ENCODE measurements around the gene CAMK4.
A peak's percentile ranks its signal among the peaks of the same experiment; 100 is the strongest.
"Not testable (repeated sequence)": the region's sequence is repeated elsewhere in the genome, so short reads cannot be mapped to it uniquely, and the experiment has no call there.

CAMK4 gene

GRCh38 chr5:111310711-111311620 lies 86.8 kb downstream of the CAMK4 start:
- DNase-seq (ENCODE audit: low spot score) = no peak

GRCh38 chr5:111311666-111312065 lies 87.5 kb downstream of the CAMK4 start:
- DNase-seq (ENCODE audit: low spot score) = no peak

GRCh38 chr5:111313017-111313724 lies 89.0 kb downstream of the CAMK4 start:
- DNase-seq (ENCODE audit: low spot score) = no peak

- DNase-seq (ENCODE audit: low spot score) = no peak
Measured at GRCh38 chr5:111320953-111321352, 96.8 kb downstream of the CAMK4 start.

GRCh38 chr5:111321376-111321775 lies 97.2 kb downstream of the CAMK4 start:
- DNase-seq (ENCODE audit: low spot score) = no peak

- DNase-seq (ENCODE audit: low spot score) = no peak
Measured at GRCh38 chr5:111326551-111326950, 102.4 kb downstream of the CAMK4 start.

GRCh38 chr5:111337133-111337532 lies 112.9 kb downstream of the CAMK4 start:
- DNase-seq (ENCODE audit: low spot score) = no peak

- no peak for DNase-seq (ENCODE audit: low spot score)
Measured at GRCh38 chr5:111337688-111338087, 113.5 kb downstream of the CAMK4 start.

- DNase-seq (ENCODE audit: low spot score) = peak; percentile 12
Measured at GRCh38 chr5:111345731-111346130, 121.5 kb downstream of the CAMK4 start.

- DNase-seq (ENCODE audit: low spot score) = no peak
Measured at GRCh38 chr5:111347021-111347420, 122.8 kb downstream of the CAMK4 start.

- no peak for DNase-seq (ENCODE audit: low spot score)
Measured at GRCh38 chr5:111348661-111349329, 124.6 kb downstream of the CAMK4 start.

- no peak for DNase-seq (ENCODE audit: low spot score)
Measured at GRCh38 chr5:111349429-111349828, 125.2 kb downstream of the CAMK4 start.

- no peak for DNase-seq (ENCODE audit: low spot score)
Measured at GRCh38 chr5:111353035-111353434, 128.9 kb downstream of the CAMK4 start.

- not testable (repeated sequence) for DNase-seq (ENCODE audit: low spot score)
Measured at GRCh38 chr5:111358726-111359125, 134.5 kb downstream of the CAMK4 start.

- no peak for DNase-seq (ENCODE audit: low spot score)
Measured at GRCh38 chr5:111360173-111360572, 136.0 kb downstream of the CAMK4 start.

- DNase-seq (ENCODE audit: low spot score) = no peak
Measured at GRCh38 chr5:111364992-111365391, 140.8 kb downstream of the CAMK4 start.

GRCh38 chr5:111366388-111366787 lies 142.2 kb downstream of the CAMK4 start:
- no peak for DNase-seq (ENCODE audit: low spot score)

- DNase-seq (ENCODE audit: low spot score) = no peak
Measured at GRCh38 chr5:111367115-111367514, 142.9 kb downstream of the CAMK4 start.

GRCh38 chr5:111372799-111373198 lies 148.6 kb downstream of the CAMK4 start:
- no peak for DNase-seq (ENCODE audit: low spot score)

- no peak for DNase-seq (ENCODE audit: low spot score)
Measured at GRCh38 chr5:111374380-111374779, 150.2 kb downstream of the CAMK4 start.

GRCh38 chr5:111375645-111376044 lies 151.5 kb downstream of the CAMK4 start:
- DNase-seq (ENCODE audit: low spot score) = no peak

GRCh38 chr5:111377306-111377705 lies 153.1 kb downstream of the CAMK4 start:
- DNase-seq (ENCODE audit: low spot score) = no peak

- DNase-seq (ENCODE audit: low spot score) = no peak
Measured at GRCh38 chr5:111379391-111379816, 155.2 kb downstream of the CAMK4 start.
